HL-60 (cell line): ENCODE measurements around the gene DDIAS.
"Not testable (repeated sequence)": the region's sequence is repeated elsewhere in the genome, so short reads cannot be mapped to it uniquely, and the experiment has no call there.

Experiments
- DNase-seq, 2 experiments: peaks; one replicate each; pipeline ENCODE4 v3.0.0-alpha.2; 2010 to 2020; ENCODE audit warnings: low read depth in 1 of 2, low spot score in 1 of 2
- H3K27ac ChIP-seq: fragments of 250-450 bp; sonication (Bioruptor Pico); replicated peaks from 2 replicates; pipeline ENCODE4 v1.5.1; 2020; ENCODE audit warnings: mild to moderate bottlenecking, moderate library complexity
- H3K27me3 ChIP-seq: fragments of 250-450 bp; sonication (Bioruptor Pico); 2 replicates; pipeline ENCODE4 v1.5.1; 2021; ENCODE audit warnings: mild to moderate bottlenecking, moderate library complexity; ENCODE audit not compliant: insufficient read depth, poor library complexity, severe bottlenecking
- H3K4me3 ChIP-seq: replicated peaks from 2 replicates; pipeline ENCODE4 v1.5.1; 2011; ENCODE audit warnings: mild to moderate bottlenecking, control low read depth, low read length; ENCODE audit not compliant: insufficient read depth
- CTCF ChIP-seq: IDR thresholded peaks from one replicate; pipeline ENCODE4 v1.5.1; 2011; ENCODE audit warnings: low read length, control low read depth, inconsistent platforms; ENCODE audit not compliant: insufficient read depth
- GABPA ChIP-seq: IDR thresholded peaks from 2 replicates; pipeline ENCODE4 v1.6.1; 2012; ENCODE audit warnings: low read depth
- POLR2AphosphoS5 ChIP-seq: IDR thresholded peaks from 2 replicates; pipeline ENCODE4 v1.6.1; 2012; ENCODE audit warnings: low read depth
- REST ChIP-seq: IDR thresholded peaks from 2 replicates; pipeline ENCODE4 v1.6.1; 2012; ENCODE audit warnings: low read depth; ENCODE audit not compliant: insufficient replicate concordance
- SPI1 ChIP-seq: IDR thresholded peaks from 2 replicates; pipeline ENCODE4 v1.6.1; 2012; ENCODE audit warnings: low read depth, mild to moderate bottlenecking, borderline replicate concordance

The DDIAS gene

GRCh38 chr11:82922396-82923173 lies 21.0 kb downstream of the DDIAS start:
- DNase-seq, result not testable (repeated sequence)

GRCh38 chr11:82924522-82925224 lies 23.1 kb downstream of the DDIAS start:
- no peak for DNase-seq
- Histone ChIP-seq H3K4me3 (no peak overlapping the region), H3K27me3 (no peaks in the 10 kb centered on the region), H3K27ac (no peak overlapping the region)
- TF ChIP-seq GABPA (no peak), REST (no peak), SPI1 (no peak), POLR2AphosphoS5 (no peak), CTCF (no peak)

More at GRCh38 chr11:82922396-82923173, 21.0 kb downstream of the DDIAS start:
- H3K27ac ChIP-seq, H3K27me3 ChIP-seq, H3K4me3 ChIP-seq: not testable (repeated sequence)

- Histone ChIP-seq H3K4me3 (no peak overlapping the region), H3K27me3 (no peaks in the 10 kb centered on the region), H3K27ac (no peak overlapping the region)
- DNase-seq, result peak; percentile 25 to 26
- TF ChIP-seq REST, result no peak
- TF ChIP-seq POLR2AphosphoS5, result no peak
- TF ChIP-seq SPI1, result no peak
- peak; percentile 66 for TF ChIP-seq CTCF
These were observed 25.8 kb downstream of the DDIAS start for GRCh38 chr11:82927264-82927880.

GRCh38 chr11:82929121-82929520 lies 27.6 kb downstream of the DDIAS start:
- DNase-seq, result no peak
- Histone ChIP-seq H3K4me3 (no peak overlapping the region), H3K27ac (no peak overlapping the region), H3K27me3 (no peaks in the 10 kb centered on the region)
- TF ChIP-seq SPI1 (no peak), REST (no peak), GABPA (no peak), POLR2AphosphoS5 (no peak), CTCF (no peak)
